ENCODE measurements around the gene MCOLN2.
"Not testable (repeated sequence)": the region's sequence is repeated elsewhere in the genome, so short reads cannot be mapped to it uniquely, and the experiment has no call there.

GRCh38 chr1:84902727-84903126 is 94.2 kb downstream of the MCOLN2 start:
- TF ChIP-seq MXI1 (conservative IDR thresholded peaks at IDR 0.05; ENCODE audit: poor library complexity, severe bottlenecking); CTCF (IDR thresholded peaks at IDR 0.05; ENCODE audit: poor library complexity, severe bottlenecking); EP300 (conservative IDR thresholded peaks at IDR 0.05; ENCODE audit: poor library complexity, severe bottlenecking); POLR2AphosphoS5 (IDR thresholded peaks at IDR 0.05); RAD21 (conservative IDR thresholded peaks at IDR 0.05); TAF1 (IDR thresholded peaks at IDR 0.05; ENCODE audit: low read depth); EZH2 (IDR thresholded peaks at IDR 0.05; ENCODE audit: borderline replicate concordance, insufficient read depth, low read length, poor library complexity, severe bottlenecking): not testable (repeated sequence)
